Heart left ventricle (tissue), 16 donors: Measurements from ENCODE around the gene RPLP2. TPM values are rescaled to one million over a fixed set of nuclear protein-coding genes. Genes with fewer than 3 reads are reported as not detected.

Experiments used
- ATAC-seq, 4 donors: fragments of 200-7000 bp; cut with Tn5 transposase; one replicate each; pipeline ENCODE4 v1.9.1; 2020 to 2022; ENCODE audit warnings: moderate library complexity in 4 of 4, mild to moderate bottlenecking in 3 of 4, moderate number of reproducible peaks in 1 of 4
- DNase-seq, 5 donors: peaks; one replicate each; pipeline ENCODE4 v3.0.0-alpha.2; 2020
- H3K27ac ChIP-seq, 12 donors: fragments of 200-600 bp; sonication (generic) in 4 of 12; one replicate each; pipeline versions ENCODE4 v1.5.0 to v1.8.0; 2016 to 2022; ENCODE audit warnings: mild to moderate bottlenecking in 2 of 12
- H3K27me3 ChIP-seq, 9 donors: fragments of 200-600 bp; sonication (generic) in 2 of 9; one replicate each; pipeline versions ENCODE4 v1.5.1 to v1.8.0; 2016 to 2022; ENCODE audit warnings: mild to moderate bottlenecking in 3 of 9
- H3K36me3 ChIP-seq, 9 donors: fragments of 200-600 bp; sonication (generic) in 2 of 9; one replicate each; pipeline versions ENCODE4 v1.5.0 to v1.8.0; 2018 to 2022; ENCODE audit warnings: mild to moderate bottlenecking in 2 of 9
- H3K4me1 ChIP-seq, 12 donors: fragments of 200-600 bp; sonication (generic) in 4 of 12; one replicate each; pipeline versions ENCODE4 v1.5.0 to v1.8.0; 2016 to 2022; ENCODE audit warnings: mild to moderate bottlenecking in 3 of 12
- H3K4me3 ChIP-seq, 12 donors: fragments of 200-600 bp; sonication (generic) in 4 of 12; one replicate each; pipeline versions ENCODE4 v1.5.0 to v1.8.0; 2017 to 2022; ENCODE audit warnings: mild to moderate bottlenecking in 9 of 12, moderate library complexity in 4 of 12
- H3K9me3 ChIP-seq, 12 donors: fragments of 200-600 bp; sonication (generic) in 4 of 12; one replicate each; pipeline versions ENCODE4 v1.5.0 to v1.8.0; 2016 to 2022; ENCODE audit warnings: mild to moderate bottlenecking in 1 of 12
- POLR2A ChIP-seq, 2 donors: fragments of 450-650 bp; IDR thresholded peaks; one replicate each; pipeline ENCODE4 v1.6.1; 2017; ENCODE audit warnings: antibody characterized with exemption in 2 of 2, mild to moderate bottlenecking in 2 of 2, moderate library complexity in 2 of 2
- WGBS, 4 donors: extraction: QIAGEN DNeasy Blood & Tissue Kit in 2 of 4; methylation state at CpG; one replicate each; pipeline versions ENCODE4 v1.1.5 to v1.1.7; 2013 to 2018; 5-methylcytosine and 5-hydroxymethylcytosine counted together
- intact Hi-C, 10 donors: fragments of 100-400 bp; cut with DNase I; formaldehyde crosslinking; loops; one replicate each; pipeline versions ENCODE4 v1.11.1 to v1.14.2; 2022
- polyA plus RNA-seq, 2 donors: library from polyadenylated mRNA; stranded (reverse); fragments of 200-250 nt; gene quantifications; one replicate each; pipeline ENCODE4 v1.2.3, GENCODE V29; 2013
- total RNA-seq, 9 donors: library from RNA; depleted of rRNA in 2 of 9; stranded (reverse); fragments of >200 nt in 2 of 9; fragmentation: NEBNext Ultra II Directional in 3 of 9; extraction: Animal tissue kit (Norgen Biotek cat#: 25700) in 3 of 9; gene quantifications; one replicate each; pipeline versions ENCODE4 v1.1.0 to v1.2.4, GENCODE V29; 2016 to 2023
- TF ChIP-seq, protein P1 (sequence below), 12 donors: fragments of 200-600 bp; sonication (generic) in 4 of 12; IDR thresholded peaks; one replicate each; pipeline versions ENCODE4 v1.5.0 to v1.8.0; 2018 to 2022; ENCODE audit warnings: antibody characterized with exemption in 12 of 12, mild to moderate bottlenecking in 5 of 12
- donor health status: ischemic (EF 13 %, LVEDD 7.1; RV severe dilation, severe dysfunction).
- donor health status: healthy with polysubstance abuse.
- donor health status: DM: no; HTN: yes; CAD: no.
- donor health status: DM: no; HTN: no; CAD: no.
- donor health status: ischemic (EF 25% LVEDD 6.9; RV normal size, moderate dysfunction).
- donor health status: ischemic (EF 25% LVEDD 5.7; RV mildly dilated, moderate dysfunction).
- donor health status: healthy.
- donor health status: DM: yes; HTN: yes; CAD: no.
- donor health status: ischemic (EF 35%, LVEDD 5.7; RV mildly dilated, moderate dysfunction).
- donor health status: nonischemic (EF 11% LVEDD 7.7; RV severe dilation, severe dysfunction).
- donor health status: DM: yes; HTN: yes; CAD: no.
- donor health status: PGD.
- donor health status: ischemic (EF 29% LVEDD 5.4; RV normal size, mild dysfunction).
- donor health status: nonischemic (EF 23%, LVEDD 6.1; RV moderate dilation, normal function).

Gene RPLP2
- total and polyA plus RNA-seq, 11 donors = 236 to 1,652 (median 969) TPM

- Histone ChIP-seq H3K36me3 (peaks cover 0 to 44% (median 36%) of the 10 kb centered on the region in 9 donors), H3K4me1 (peaks cover 7 to 83% (median 55%) of the 10 kb centered on the region in 12 donors), H3K9me3 (no peaks in the 10 kb centered on the region), H3K27me3 (no peaks in the 10 kb centered on the region), H3K4me3 (peak overlapping the region; percentile 78 to 100 (median 93)), H3K27ac (peak overlapping the region; percentile 86 to 99 (median 96))
- 1% methylated on average over 16 to 27 of the region's 27 CpGs for WGBS, 4 donors
- no peak for TF ChIP-seq POLR2A (IDR thresholded peaks at IDR 0.05)
- TF ChIP-seq, protein P1, sequence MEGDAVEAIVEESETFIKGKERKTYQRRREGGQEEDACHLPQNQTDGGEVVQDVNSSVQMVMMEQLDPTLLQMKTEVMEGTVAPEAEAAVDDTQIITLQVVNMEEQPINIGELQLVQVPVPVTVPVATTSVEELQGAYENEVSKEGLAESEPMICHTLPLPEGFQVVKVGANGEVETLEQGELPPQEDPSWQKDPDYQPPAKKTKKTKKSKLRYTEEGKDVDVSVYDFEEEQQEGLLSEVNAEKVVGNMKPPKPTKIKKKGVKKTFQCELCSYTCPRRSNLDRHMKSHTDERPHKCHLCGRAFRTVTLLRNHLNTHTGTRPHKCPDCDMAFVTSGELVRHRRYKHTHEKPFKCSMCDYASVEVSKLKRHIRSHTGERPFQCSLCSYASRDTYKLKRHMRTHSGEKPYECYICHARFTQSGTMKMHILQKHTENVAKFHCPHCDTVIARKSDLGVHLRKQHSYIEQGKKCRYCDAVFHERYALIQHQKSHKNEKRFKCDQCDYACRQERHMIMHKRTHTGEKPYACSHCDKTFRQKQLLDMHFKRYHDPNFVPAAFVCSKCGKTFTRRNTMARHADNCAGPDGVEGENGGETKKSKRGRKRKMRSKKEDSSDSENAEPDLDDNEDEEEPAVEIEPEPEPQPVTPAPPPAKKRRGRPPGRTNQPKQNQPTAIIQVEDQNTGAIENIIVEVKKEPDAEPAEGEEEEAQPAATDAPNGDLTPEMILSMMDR (IDR thresholded peaks at IDR 0.05) = no peak
- DNase-seq (no peak), ATAC-seq (peak in 2 of 4 donors; percentile 2 to 9)
- intact Hi-C loops = loop anchor here in 2 of 10 donors (1.0 to 5.0 kb wide), 2 partner anchors 33 to 35 kb away; partner anchors contain the start of genes RPLP2 (in 2 of the 2) and PIDD1 (in 1 of the 2)
These were observed 32.2 kb downstream of the RPLP2 start for GRCh38 chr11:841981-842369.

GRCh38 chr11:842370-843002, 32.7 kb downstream of the RPLP2 start, which contains the start of the genes POLR2L and TSPAN4:
Gene POLR2L (minus strand): TSS chr11:842529. CDS start chr11:842508, 21 bp downstream.
Gene TSPAN4 (plus strand): TSS chr11:842852. CDS start chr11:850305, 7,453 bp downstream.
- ATAC-seq (peak in 2 of 4 donors; percentile 63 to 64), DNase-seq (peak; percentile 92 to 94 (median 93))
- TF ChIP-seq, protein P1 (IDR thresholded peaks at IDR 0.05) = no peak
- peak in 1 of 2 donors; percentile 93 for TF ChIP-seq POLR2A (IDR thresholded peaks at IDR 0.05)
- no peaks in the 10 kb centered on the region for H3K9me3 ChIP-seq
- intact Hi-C loops = loop anchor here in 2 of 10 donors (1.0 to 5.0 kb wide), 2 partner anchors 33 to 35 kb away; partner anchors contain the start of genes RPLP2 (in 2 of the 2) and PIDD1 (in 1 of the 2)
- peak within 1 kb of the TSS; percentile 86 to 99 (median 96) for H3K27ac ChIP-seq
- peaks cover 7 to 78% (median 50%) of the 10 kb centered on the region in 12 donors for H3K4me1 ChIP-seq
- 0% methylated on average over 15 to 87 of the region's 87 CpGs for WGBS, 4 donors
- H3K36me3 ChIP-seq = peaks cover 0 to 39% (median 31%) of the 10 kb centered on the region in 9 donors
- no peaks in the 10 kb centered on the region for H3K27me3 ChIP-seq
- H3K4me3 ChIP-seq = peak within 1 kb of the TSS; percentile 78 to 100 (median 93)

- WGBS, 4 donors = 0 to 2% (median 1%) methylated on average over 30 to 53 of the region's 53 CpGs
- Histone ChIP-seq H3K27ac (peak overlapping the region; percentile 86 to 99 (median 96)), H3K27me3 (peaks cover 0 to 3% (median 0%) of the 10 kb centered on the region in 9 donors), H3K4me3 (peak overlapping the region; percentile 78 to 100 (median 93)), H3K4me1 (peaks cover 7 to 77% (median 52%) of the 10 kb centered on the region in 12 donors), H3K36me3 (peaks cover 0 to 32% (median 24%) of the 10 kb centered on the region in 9 donors), H3K9me3 (no peaks in the 10 kb centered on the region)
- peak in 1 of 4 donors; percentile 0 for ATAC-seq
- intact Hi-C loops = loop anchor here in 1 of 10 donors (5.0 kb wide), 1 partner anchor 36 kb away; the partner anchor contains the start of genes PIDD1 and RPLP2
- no peak for DNase-seq
- TF ChIP-seq, protein P1 (IDR thresholded peaks at IDR 0.05) = peak in 3 of 12 donors; percentile 5 to 15 (median 14)
- no peak for TF ChIP-seq POLR2A (IDR thresholded peaks at IDR 0.05)
These were observed 33.4 kb downstream of the RPLP2 start for GRCh38 chr11:843086-843734.
